ENCODE data around the gene CHCHD4.

GRCh38 chr3:14093831-14094230 lies 30.8 kb downstream of the CHCHD4 start:
- TF ChIP-seq CTCF (IDR thresholded peaks at IDR 0.05) (no peak), POLR2A (IDR thresholded peaks at IDR 0.05) (no peak)
